ENCODE data around the gene PLD6. TPM values are rescaled to one million over a fixed set of nuclear protein-coding genes. Genes with fewer than 3 reads are reported as not detected.

PLD6 gene
- total RNA-seq, 1 experiment from 2014 or later: 0.09 TPM

DNA sequence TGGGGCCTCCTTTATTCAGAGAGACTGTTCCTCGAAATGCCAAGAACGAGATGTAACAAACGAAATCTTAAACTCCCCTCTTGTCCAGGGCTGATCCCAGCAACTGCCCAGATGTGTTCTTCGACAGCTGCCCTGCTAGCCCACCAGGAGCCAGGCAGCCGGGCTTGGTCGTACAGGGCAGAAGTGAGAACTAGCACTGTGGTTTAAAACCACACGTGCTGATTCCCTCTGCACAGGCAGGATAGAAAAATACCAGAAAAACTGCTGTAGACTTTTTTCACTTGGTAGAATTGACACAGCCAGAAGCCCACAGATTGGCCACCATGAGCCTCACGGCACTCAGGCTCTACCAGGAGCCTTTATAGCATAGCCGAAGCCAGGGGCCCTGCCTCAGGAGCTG, 33.1 kb downstream of the PLD6 start:
- H3K4me1 ChIP-seq (ENCODE audit: insufficient read depth, low read length): no peaks in the 10 kb centered on the region
- no peaks in the 10 kb centered on the region for H3K27me3 ChIP-seq (ENCODE audit: insufficient read depth, low read length)
- H3K9ac ChIP-seq (ENCODE audit: extremely low read depth, insufficient read length, low read length): no peak overlapping the region
- H2BK20ac ChIP-seq (ENCODE audit: low read depth, low read length, poor library complexity, severe bottlenecking): no peak overlapping the region
- Mint-ChIP-seq H3K4me1 (peaks cover 2 to 12% of the 10 kb centered on the region in 2 experiments; a peak in 2 of 4 replicates), H3K4me3 (no peak overlapping the region), H3K36me3 (ENCODE audit: insufficient read depth in 1 of 3, low read depth in 3 of 3) (peaks cover 16 to 68% (median 40%) of the 10 kb centered on the region in 3 experiments; a peak in 6 of 7 replicates), H3K27me3 (ENCODE audit: low read depth) (no peaks in the 10 kb centered on the region), H3K9me3 (no peaks in the 10 kb centered on the region), H3K27ac (peak overlapping the region in 1 of 3 experiments; percentile 68; a peak in 1 of 7 replicates)
- no peak overlapping the region for H2AFZ ChIP-seq (ENCODE audit: low read length)
- H3K4me2 ChIP-seq (ENCODE audit: insufficient read depth, insufficient read length, low read length): no peak overlapping the region
- H3K14ac ChIP-seq (ENCODE audit: insufficient read depth, low read length): no peak overlapping the region
- TF ChIP-seq, protein P1, sequence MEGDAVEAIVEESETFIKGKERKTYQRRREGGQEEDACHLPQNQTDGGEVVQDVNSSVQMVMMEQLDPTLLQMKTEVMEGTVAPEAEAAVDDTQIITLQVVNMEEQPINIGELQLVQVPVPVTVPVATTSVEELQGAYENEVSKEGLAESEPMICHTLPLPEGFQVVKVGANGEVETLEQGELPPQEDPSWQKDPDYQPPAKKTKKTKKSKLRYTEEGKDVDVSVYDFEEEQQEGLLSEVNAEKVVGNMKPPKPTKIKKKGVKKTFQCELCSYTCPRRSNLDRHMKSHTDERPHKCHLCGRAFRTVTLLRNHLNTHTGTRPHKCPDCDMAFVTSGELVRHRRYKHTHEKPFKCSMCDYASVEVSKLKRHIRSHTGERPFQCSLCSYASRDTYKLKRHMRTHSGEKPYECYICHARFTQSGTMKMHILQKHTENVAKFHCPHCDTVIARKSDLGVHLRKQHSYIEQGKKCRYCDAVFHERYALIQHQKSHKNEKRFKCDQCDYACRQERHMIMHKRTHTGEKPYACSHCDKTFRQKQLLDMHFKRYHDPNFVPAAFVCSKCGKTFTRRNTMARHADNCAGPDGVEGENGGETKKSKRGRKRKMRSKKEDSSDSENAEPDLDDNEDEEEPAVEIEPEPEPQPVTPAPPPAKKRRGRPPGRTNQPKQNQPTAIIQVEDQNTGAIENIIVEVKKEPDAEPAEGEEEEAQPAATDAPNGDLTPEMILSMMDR (conservative IDR thresholded peaks at IDR 0.05): no peak
- H2BK5ac ChIP-seq (ENCODE audit: insufficient read length, low read length): no peak overlapping the region
- no peak overlapping the region for H4K5ac ChIP-seq (ENCODE audit: insufficient read length, low read depth, low read length)
- no peak overlapping the region for H2BK12ac ChIP-seq (ENCODE audit: insufficient read length, low read depth, low read length)
- no peak overlapping the region for H2BK120ac ChIP-seq (ENCODE audit: low read depth, low read length, poor library complexity, severe bottlenecking)
- H2BK15ac ChIP-seq (ENCODE audit: low read depth, low read length): no peak overlapping the region
- no peak overlapping the region for H2AK5ac ChIP-seq (ENCODE audit: insufficient read length, low read length)
- no peak overlapping the region for H3K18ac ChIP-seq (ENCODE audit: insufficient read length, low read depth, low read length)
- DNase-seq: no peak
- H3T11ph ChIP-seq (ENCODE audit: low read length): no peak overlapping the region
- no peaks in the 10 kb centered on the region for H3K23me2 ChIP-seq (ENCODE audit: insufficient read length, low read depth, low read length, poor library complexity, severe bottlenecking)
- H3K79me1 ChIP-seq (ENCODE audit: insufficient read depth, low read depth, low read length, poor library complexity, severe bottlenecking): no peaks in the 10 kb centered on the region
- H3K23ac ChIP-seq (ENCODE audit: insufficient read length, low read depth, low read length): no peak overlapping the region
- no peak overlapping the region for H3K4ac ChIP-seq (ENCODE audit: low read depth, low read length)
- no peaks in the 10 kb centered on the region for H3K79me2 ChIP-seq (ENCODE audit: insufficient read depth, low read length)
- no peak overlapping the region for H4K8ac ChIP-seq (replicated peaks; ENCODE audit: insufficient read length, low read depth, low read length)
- no peak overlapping the region for H3K56ac ChIP-seq (ENCODE audit: insufficient read length, low read depth, low read length)
- no peak overlapping the region for H4K91ac ChIP-seq (ENCODE audit: insufficient read length, low read depth, low read length)
- H4K20me1 ChIP-seq (ENCODE audit: control insufficient read depth, insufficient read depth, insufficient read length): no peaks in the 10 kb centered on the region
- H3K27ac ChIP-seq (ENCODE audit: insufficient read length, low read depth, low read length): no peak overlapping the region
- no peaks in the 10 kb centered on the region for H3K9me3 ChIP-seq (ENCODE audit: control insufficient read depth, low read depth, low read length)
- no CpG with 5 or more reads among the region's 9 CpGs for WGBS (ENCODE audit: extremely low coverage, insufficient read length, low lambda C conversion rate)

Data from H9 (cell line).